ENCODE measurements around the gene GSTA2.

DNA sequence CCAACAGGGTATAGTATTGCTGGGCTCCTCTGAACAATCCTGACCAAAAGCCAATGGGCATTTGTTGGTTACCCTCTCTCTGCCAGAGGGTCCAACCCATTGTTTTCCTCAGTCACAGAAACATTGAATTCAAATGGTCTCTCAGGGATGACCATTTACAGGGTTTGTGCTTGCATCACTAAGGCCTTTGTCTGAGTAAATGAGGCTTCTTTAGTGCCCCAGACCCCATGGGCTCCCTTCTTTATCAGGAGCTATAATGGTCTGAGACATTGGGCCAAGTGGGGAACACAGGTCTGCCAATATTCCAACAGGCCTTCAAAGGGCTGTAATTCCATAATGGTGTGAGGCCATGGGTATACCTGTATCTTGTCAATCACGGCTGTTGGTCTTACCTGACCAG lies 27.1 kb downstream of the GSTA2 start:
- TF ChIP-seq CTCF (IDR thresholded peaks at IDR 0.05) (no peak), POLR2A (IDR thresholded peaks at IDR 0.05) (no peak)
